A549 (cell line): ENCODE results near the gene MAPKAPK2. TPM values are rescaled to one million over a fixed set of nuclear protein-coding genes. Genes with fewer than 3 reads are reported as not detected.

ENCODE experiments used
- ATAC-seq, 2 experiments: fragments of 200-7000 bp in 1 of 2; fragments of >200 bp in 1 of 2; cut with Nextera tagmentation in 1 of 2; cut with Tn5 transposase in 1 of 2; 3 replicates each; pipeline versions ENCODE4 v1.8.0 to v1.9.1; 2018 to 2020; ENCODE audit warnings: mild to moderate bottlenecking in 1 of 2, moderate library complexity in 1 of 2
- CTCF ChIA-PET: fragments of 300-600 bp; sonication (Branson Sonifier 250); formaldehyde crosslinking; extraction: SDS; loops from one replicate; lab custom pipeline; 2021; ENCODE audit warnings: antibody characterized with exemption, inconsistent platforms; lab: Yijun Ruan, JAX
- POLR2A ChIA-PET: fragments of 350-600 bp; formaldehyde crosslinking; extraction: SDS; loops from one replicate; lab custom pipeline; 2021; ENCODE audit warnings: antibody characterized with exemption, inconsistent platforms; lab: Yijun Ruan, JAX
- DNase-seq, 2 experiments: peaks; one replicate each; pipeline versions ENCODE4 v3.0.0 to v3.0.0-alpha.2; 2011 to 2016; ENCODE audit warnings: low read depth in 1 of 2, low spot score in 1 of 2
- FAIRE-seq: peaks from 2 replicates; lab custom pipeline; 2011; peaks lifted over from hg19 to GRCh38; lab: Jason Lieb, UNC
- H3K27ac ChIP-seq, 2 experiments: fragments of >200 bp; sonication (Bioruptor Twin); formaldehyde crosslinking; 3 replicates each; pipeline ENCODE4 v1.5.1; 2016 to 2017
- H3K4me1 ChIP-seq: fragments of >200 bp; sonication (Bioruptor Twin); formaldehyde crosslinking; 3 replicates; pipeline ENCODE4 v1.6.1; 2016
- H3K4me2 ChIP-seq: fragments of >200 bp; sonication (Bioruptor Twin); formaldehyde crosslinking; 3 replicates; pipeline ENCODE4 v1.6.1; 2016
- H3K4me3 ChIP-seq: fragments of >200 bp; sonication (Bioruptor Twin); formaldehyde crosslinking; 3 replicates; pipeline ENCODE4 v1.5.1; 2016
- H3K9me3 ChIP-seq: fragments of >200 bp; sonication (Bioruptor Twin); formaldehyde crosslinking; 3 replicates; pipeline ENCODE4 v1.6.1; 2016
- BCL3 ChIP-seq: fragments of >200 bp; sonication (Bioruptor Twin); formaldehyde crosslinking; IDR thresholded peaks from 3 replicates; pipeline ENCODE4 v1.6.1; 2016
- BHLHE40 ChIP-seq: IDR thresholded peaks from 2 replicates; pipeline ENCODE4 v1.6.1; 2012; ENCODE audit warnings: low read depth, low read length, inconsistent platforms
- CBX8 ChIP-seq: fragments of 200-600 bp; sonication (generic); IDR thresholded peaks from 2 replicates; pipeline ENCODE4 v1.6.1; 2016
- CEBPB ChIP-seq, 2 experiments: fragments of >200 bp in 1 of 2; sonication (Bioruptor Twin) in 1 of 2; formaldehyde crosslinking in 1 of 2; IDR thresholded peaks; 2 replicates each; pipeline ENCODE4 v1.6.1; 2012 to 2016
- CHD2 ChIP-seq: fragments of 150-350 bp; IDR thresholded peaks from 2 replicates; pipeline ENCODE4 v1.6.1; 2014; ENCODE audit warnings: low read length; ENCODE audit not compliant: partially characterized antibody
- CHD4 ChIP-seq: fragments of 200-600 bp; sonication (generic); IDR thresholded peaks from 2 replicates; pipeline ENCODE4 v1.6.1; 2016; ENCODE audit warnings: antibody characterized with exemption, mild to moderate bottlenecking, borderline replicate concordance
- CTCF ChIP-seq: fragments of >200 bp; sonication (Bioruptor Twin); formaldehyde crosslinking; IDR thresholded peaks from 3 replicates; pipeline ENCODE4 v1.5.1; 2016
- EHF ChIP-seq: fragments of 250-450 bp; sonication (Bioruptor Pico); IDR thresholded peaks from 2 replicates; pipeline ENCODE4 v1.5.0; 2020; ENCODE audit warnings: mild to moderate bottlenecking
- EHMT2 ChIP-seq: fragments of 200-600 bp; sonication (generic); IDR thresholded peaks from 2 replicates; pipeline ENCODE4 v1.6.1; 2016; ENCODE audit warnings: antibody characterized with exemption, low read depth, mild to moderate bottlenecking, moderate library complexity
- ELK1 ChIP-seq: fragments of 150-350 bp; IDR thresholded peaks from 2 replicates; pipeline ENCODE4 v1.6.1; 2014; ENCODE audit warnings: low read depth, mild to moderate bottlenecking, low read length
- ESRRA ChIP-seq: fragments of 150-350 bp; IDR thresholded peaks from 2 replicates; pipeline ENCODE4 v1.6.1; 2014; ENCODE audit warnings: mild to moderate bottlenecking, low read length, borderline replicate concordance
- GATA3 ChIP-seq: IDR thresholded peaks from 2 replicates; pipeline ENCODE4 v1.6.1; 2012; ENCODE audit warnings: borderline replicate concordance
- HES2 ChIP-seq: fragments of >200 bp; sonication (Bioruptor Twin); formaldehyde crosslinking; IDR thresholded peaks from 2 replicates; pipeline ENCODE4 v1.6.1; 2016
- HMGXB4 ChIP-seq: fragments of 250-450 bp; sonication (Bioruptor Pico); IDR thresholded peaks from 2 replicates; pipeline ENCODE4 v1.5.0; 2021; ENCODE audit warnings: mild to moderate bottlenecking, moderate library complexity, borderline replicate concordance
- HOXA7 ChIP-seq: fragments of 250-450 bp; sonication (Bioruptor Pico); IDR thresholded peaks from 2 replicates; pipeline ENCODE4 v1.5.0; 2020; ENCODE audit warnings: mild to moderate bottlenecking, moderate library complexity
- HOXB13 ChIP-seq: fragments of 250-450 bp; sonication (Bioruptor Pico); IDR thresholded peaks from 2 replicates; pipeline ENCODE4 v1.5.0; 2020; ENCODE audit warnings: low read depth, mild to moderate bottlenecking, moderate library complexity
- KDM1A ChIP-seq: fragments of 200-600 bp; sonication (generic); IDR thresholded peaks from 2 replicates; pipeline ENCODE4 v1.6.1; 2016; ENCODE audit warnings: low read depth, mild to moderate bottlenecking
- KDM5A ChIP-seq: fragments of 200-600 bp; sonication (generic); IDR thresholded peaks from 2 replicates; pipeline ENCODE4 v1.6.1; 2016; ENCODE audit warnings: antibody characterized with exemption, mild to moderate bottlenecking
- MAX ChIP-seq: IDR thresholded peaks from 2 replicates; pipeline ENCODE4 v1.6.1; 2012
- MYC ChIP-seq: IDR thresholded peaks from 2 replicates; pipeline ENCODE4 v1.6.1; 2012; ENCODE audit warnings: mild to moderate bottlenecking, inconsistent platforms, low read length, improper control_type of control experiment, borderline replicate concordance
- NPAS2 ChIP-seq: fragments of 250-450 bp; sonication (Bioruptor Pico); IDR thresholded peaks from 2 replicates; pipeline ENCODE4 v1.8.0; 2022; ENCODE audit warnings: mild to moderate bottlenecking, moderate library complexity, borderline replicate concordance
- NR3C1 ChIP-seq: fragments of >200 bp; sonication (Bioruptor Twin); formaldehyde crosslinking; IDR thresholded peaks from 3 replicates; pipeline ENCODE4 v1.6.1; 2017
- POLR2AphosphoS2 ChIP-seq: conservative IDR thresholded peaks from 2 replicates; pipeline ENCODE4 v1.6.1; 2012; ENCODE audit warnings: low read length, improper control_type of control experiment, inconsistent platforms
- RAD21 ChIP-seq, 2 experiments: fragments of >200 bp in 1 of 2; sonication (Bioruptor Twin) in 1 of 2; formaldehyde crosslinking in 1 of 2; IDR thresholded peaks in 1 of 2; conservative IDR thresholded peaks in 1 of 2; 2 replicates in 1 of 2; 3 replicates in 1 of 2; pipeline ENCODE4 v1.6.1; 2012 to 2018; ENCODE audit warnings: inconsistent platforms in 1 of 2
- REST ChIP-seq: fragments of 200-600 bp; sonication (generic); IDR thresholded peaks from 2 replicates; pipeline ENCODE4 v1.6.1; 2016; ENCODE audit warnings: antibody characterized with exemption, mild to moderate bottlenecking, moderate library complexity
- SREBF2 ChIP-seq: fragments of 450-650 bp; IDR thresholded peaks from 2 replicates; pipeline ENCODE4 v1.6.1; 2014; ENCODE audit warnings: mild to moderate bottlenecking, moderate library complexity
- ZC3H11A ChIP-seq: fragments of 450-650 bp; IDR thresholded peaks from 2 replicates; pipeline ENCODE4 v1.6.1; 2014; ENCODE audit warnings: antibody characterized with exemption, mild to moderate bottlenecking
- WGBS: methylation state at CpG from one replicate; pipeline ENCODE4 v1.1.6; 2017; ENCODE audit errors: missing lambda C conversion rate; 5-methylcytosine and 5-hydroxymethylcytosine counted together
- polyA plus RNA-seq, 4 experiments: library from polyadenylated mRNA; depleted of rRNA in 3 of 4; stranded (reverse); fragments of >200 nt; fragmentation: RNase III in 1 of 4; extraction: RNeasy Plus Mini Kit Qiagen cat#74134 plus additional on column Dnase treatment in 1 of 4; gene quantifications; 2 replicates in 3 of 4; 3 replicates in 1 of 4; pipeline ENCODE4 v1.2.3, GENCODE V29; 2011 to 2017

Gene MAPKAPK2
- polyA plus RNA-seq, 2 of the 4 experiments (the other 2 are of a cell fraction), result 37.2 to 43.0 TPM

- POLR2A ChIA-PET, result interaction anchor here (0.9 kb wide), 1 partner anchor 70 kb away, joined by 3 read pairs; the partner anchor contains the start of gene EIF2D
- CTCF ChIA-PET, result interaction anchor here (0.6 to 2.6 kb wide), 5 partner anchors 13 to 300 kb away, joined by 3 to 18 read pairs (median 4); partner anchors contain the start of gene EIF2D
Measured at GRCh38 chr1:206682111-206682510, 2.6 kb upstream of the MAPKAPK2 start.

GRCh38 chr1:206683313-206683712 is 1.4 kb upstream of the MAPKAPK2 start:
- FAIRE-seq, result no peak
- WGBS, result 77% methylated on average over 6 of the region's 6 CpGs
- no peak for TF ChIP-seq REST
- TF ChIP-seq GATA3, result no peak
- TF ChIP-seq CEBPB (IDR thresholded peaks at IDR 0.05), result no peak
- TF ChIP-seq SREBF2, result no peak
- no peak for TF ChIP-seq MYC
- TF ChIP-seq ZC3H11A, result no peak
- no peak for TF ChIP-seq BCL3
- no peak for TF ChIP-seq CTCF
- no peak for TF ChIP-seq ELK1
- TF ChIP-seq NPAS2 (CRISPR knock-in tag), result no peak

More at GRCh38 chr1:206682111-206682510, 2.6 kb upstream of the MAPKAPK2 start:
- TF ChIP-seq EHMT2 (no peak), MAX (no peak), RAD21 (conservative IDR thresholded peaks at IDR 0.05 in 1 of 2, IDR thresholded peaks at IDR 0.05 in 1 of 2) (no peak), KDM5A (no peak), NPAS2 (CRISPR knock-in tag) (no peak), BCL3 (no peak), HES2 (no peak), NR3C1 (no peak), ESRRA (no peak), HMGXB4 (CRISPR knock-in tag) (no peak), HOXB13 (no peak), BHLHE40 (no peak), EHF (CRISPR knock-in tag) (no peak), POLR2AphosphoS2 (no peak), HOXA7 (CRISPR knock-in tag) (no peak), KDM1A (no peak), CHD2 (no peak), CHD4 (no peak), CBX8 (no peak)
- no peak overlapping the region for H3K27ac ChIP-seq
- ATAC-seq (no peak), DNase-seq (no peak), FAIRE-seq (no peak)
- peaks cover 12% of the 10 kb centered on the region for H3K4me1 ChIP-seq
- H3K4me3 ChIP-seq, result no peak overlapping the region
- WGBS, result 66% methylated on average over 3 of the region's 3 CpGs
- H3K4me2 ChIP-seq, result no peak overlapping the region
- H3K9me3 ChIP-seq, result no peaks in the 10 kb centered on the region

More at GRCh38 chr1:206683313-206683712, 1.4 kb upstream of the MAPKAPK2 start:
- POLR2A ChIA-PET, result interaction anchor here (1.6 kb wide), 1 partner anchor 9 kb away, joined by 17 read pairs; no protein-coding TSS in a partner anchor
- no peak for DNase-seq
- CTCF ChIA-PET, result interaction anchor here (0.8 to 2.6 kb wide), 5 partner anchors 14 to 300 kb away, joined by 3 to 18 read pairs (median 4); no protein-coding TSS in a partner anchor
- Histone ChIP-seq H3K4me2 (no peak overlapping the region), H3K4me3 (no peak overlapping the region), H3K4me1 (peaks cover 24% of the 10 kb centered on the region), H3K9me3 (no peaks in the 10 kb centered on the region), H3K27ac (no peak overlapping the region)
- no peak for ATAC-seq
